Measurements from ENCODE around the gene LYPLA2. TPM values are rescaled to one million over a fixed set of nuclear protein-coding genes. Genes with fewer than 3 reads are reported as not detected.
A peak's percentile ranks its signal among the peaks of the same experiment; 100 is the strongest.

The LYPLA2 gene
- total and polyA plus RNA-seq, 2 of the 4 experiments (the other 2 are of a cell fraction) = 44.3 to 78.6 TPM

GRCh38 chr1:23743287-23744152 is 47.4 kb upstream of the LYPLA2 start, which contains the start of gene ELOA:
Gene ELOA (plus strand): TSS chr1:23743471. CDS start chr1:23743504, 33 bp downstream.
- WGBS, 2 experiments (ENCODE audit: extremely low coverage in 2 of 2, insufficient read length in 1 of 2) = 1% methylated on average over 71 of the region's 119 CpGs; no CpG with 5 or more reads in 1 of the 2 experiments
- peaks cover 2% of the 10 kb centered on the region; the same call in 1 of the 2 replicates for H3K36me3 ChIP-seq (ENCODE audit: control insufficient read depth, insufficient read depth, low read length)
- peak within 1 kb of the TSS; percentile 98 for H2AK9ac ChIP-seq (replicated peaks; ENCODE audit: low read depth, low read length, poor library complexity)
- ATAC-seq (ENCODE audit: low read depth) (peak; percentile 93), DNase-seq (peak; percentile 53)
- H4K5ac ChIP-seq (ENCODE audit: low read depth, low read length) = peak within 1 kb of the TSS; percentile 43
- peak within 1 kb of the TSS; percentile 88 for H3K9ac ChIP-seq (ENCODE audit: low read depth, low read length)
- in situ Hi-C loops (cut with MboI; ENCODE audit: low sequenced_read_pairs) (no loop called here), dilution Hi-C loops (cut with HindIII; ENCODE audit: low sequenced_read_pairs, unreplicated experiment) (no loop called here), intact Hi-C loops (cut with micrococcal nuclease) (loop anchor here (5.0 kb wide), 1 partner anchor 51 kb away; the partner anchor contains the start of gene RPL11)
- H3K79me1 ChIP-seq (ENCODE audit: low read depth in 1 of 2, low read length in 2 of 2) = peaks cover 20 to 67% of the 10 kb centered on the region in 2 experiments
- peak within 1 kb of the TSS; percentile 94 for H3K14ac ChIP-seq (replicated peaks; ENCODE audit: low read depth, low read length)
- H3K4me1 ChIP-seq (ENCODE audit: control insufficient read depth, insufficient read depth, low read length) = peaks cover 2% of the 10 kb centered on the region
- POLR2A ChIA-PET (ENCODE audit: unreplicated experiment) = interaction anchor here (0.6 kb wide), 1 partner anchor 9 kb away, joined by 4 read pairs; no protein-coding TSS in a partner anchor
- peak within 1 kb of the TSS; percentile 86 for H3K27ac ChIP-seq (ENCODE audit: insufficient read depth, low read length)
- no TSS peak for BruUV-seq (replicated peaks)
- H3K23ac ChIP-seq (ENCODE audit: low read depth, low read length) = peak within 1 kb of the TSS; percentile 91
- CTCF ChIA-PET = interaction anchor here (1.0 kb wide), 1 partner anchor 9 kb away, joined by 3 read pairs; no protein-coding TSS in a partner anchor
- H2BK120ac ChIP-seq (ENCODE audit: low read depth, low read length) = peak within 1 kb of the TSS; percentile 52; the same call in 1 of the 2 replicates
- H4K91ac ChIP-seq (ENCODE audit: insufficient read depth, low read depth, low read length) = peak within 1 kb of the TSS; percentile 81
- H3K18ac ChIP-seq (ENCODE audit: low read depth, low read length) = no peak within 1 kb of the TSS; the same call in 1 of the 2 replicates
- peak within 1 kb of the TSS; percentile 85 for H3K4ac ChIP-seq (ENCODE audit: low read depth, low read length)
- H3K27me3 ChIP-seq (ENCODE audit: control insufficient read depth, insufficient read depth, low read length) = no peaks in the 10 kb centered on the region
- peak within 1 kb of the TSS; percentile 57; the same call in 1 of the 2 replicates for H3K56ac ChIP-seq (ENCODE audit: extremely low read depth, insufficient read depth, low read length)
- H2AK5ac ChIP-seq (ENCODE audit: low read depth, low read length) = peak within 1 kb of the TSS; percentile 68; the same call in 1 of the 2 replicates
- no peak within 1 kb of the TSS for H2BK20ac ChIP-seq (ENCODE audit: low read depth, low read length)
- peaks cover 3% of the 10 kb centered on the region; the same call in 1 of the 2 replicates for H3K9me1 ChIP-seq (ENCODE audit: insufficient read depth, low read length)
- H3K9me3 ChIP-seq (ENCODE audit: control insufficient read depth, insufficient read depth, low read length) = no peaks in the 10 kb centered on the region
- H2BK15ac ChIP-seq (ENCODE audit: low read depth, low read length) = no peak within 1 kb of the TSS
- peak within 1 kb of the TSS; percentile 94 to 96 for H4K8ac ChIP-seq (ENCODE audit: low read depth in 2 of 2, low read length in 2 of 2)
- peak within 1 kb of the TSS; percentile 100 for H3K4me2 ChIP-seq (ENCODE audit: low read depth, low read length)
- TF ChIP-seq MXI1 (IDR thresholded peaks at IDR 0.05; ENCODE audit: borderline replicate concordance, low read depth, low read length) (peak; percentile 90; the same call in 1 of the 2 replicates), FOS (IDR thresholded peaks at IDR 0.05; ENCODE audit: low read depth, low read length) (no peak), MAFK (IDR thresholded peaks at IDR 0.05; ENCODE audit: low read depth, low read length) (no peak), MAZ (IDR thresholded peaks at IDR 0.05; ENCODE audit: borderline replicate concordance, low read depth, low read length) (peak; percentile 36; the same call in 1 of the 2 replicates), POLR2A (IDR thresholded peaks at IDR 0.05; ENCODE audit: low read depth, low read length) (peak; percentile 59)
- peaks cover 44% of the 10 kb centered on the region for H4K20me1 ChIP-seq (ENCODE audit: insufficient read depth, low read length)
- peak within 1 kb of the TSS; percentile 98 for H2AFZ ChIP-seq (replicated peaks; ENCODE audit: low read length, poor library complexity)
- peak within 1 kb of the TSS; percentile 88 for H3K4me3 ChIP-seq (ENCODE audit: insufficient read depth, low read depth, low read length)
- peak within 1 kb of the TSS; percentile 65 for H2BK5ac ChIP-seq (ENCODE audit: low read depth, low read length, poor library complexity, severe bottlenecking)

All from IMR-90 (cell line).